ENCODE data around the gene CRIP3.

Gene CRIP3

DNA sequence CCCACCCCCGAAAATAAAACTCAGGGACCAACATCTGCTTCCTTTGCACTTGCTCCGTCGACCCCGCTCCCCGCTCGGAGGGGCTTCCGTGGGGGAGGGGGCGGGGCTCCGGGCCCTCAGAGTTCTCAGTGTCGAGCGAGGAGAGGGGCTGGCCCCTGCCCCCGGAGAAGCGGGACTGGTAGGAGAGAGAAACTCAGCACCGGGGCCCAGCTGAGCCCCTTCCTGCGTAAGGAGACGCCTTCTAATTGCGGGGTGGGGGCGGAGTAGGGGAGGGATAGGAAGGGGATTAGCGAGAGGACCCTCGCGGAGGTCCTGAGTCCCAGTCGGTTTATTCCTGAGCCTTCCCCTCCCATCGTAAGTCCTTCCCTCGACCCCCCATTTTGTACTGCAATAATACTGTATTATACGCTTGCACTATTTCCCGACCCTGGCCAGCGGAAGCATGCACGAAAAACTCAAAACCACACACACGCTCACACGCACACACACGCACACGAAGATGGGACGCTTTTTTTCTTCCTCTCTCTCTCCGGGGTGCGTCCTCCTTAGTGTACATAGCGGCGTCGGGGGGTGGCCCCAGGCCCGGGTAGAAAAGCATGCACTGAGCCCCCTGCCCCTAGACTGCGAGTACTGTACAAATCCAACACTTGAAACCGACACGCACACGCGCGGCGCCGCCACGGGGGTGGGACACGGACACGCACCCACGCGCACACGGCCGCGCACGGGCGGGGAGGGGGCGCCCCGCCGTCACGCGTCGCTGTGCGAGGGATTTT, 32.6 kb downstream of the CRIP3 start:
- H3K79me2 ChIP-seq (ENCODE audit: insufficient read depth, low read depth): no peaks in the 10 kb centered on the region
- H2AFZ ChIP-seq (ENCODE audit: low read depth): no peak overlapping the region
- H3K4me3 ChIP-seq (IDR thresholded peaks at IDR 0.05; ENCODE audit: insufficient read depth, low read depth, low read length): no peak overlapping the region
- H3K4me2 ChIP-seq: no peak overlapping the region
- H3K27me3 ChIP-seq (ENCODE audit: insufficient read depth, low read depth): no peaks in the 10 kb centered on the region
- no peak overlapping the region for H3K27ac ChIP-seq
- no peaks in the 10 kb centered on the region for H3K36me3 ChIP-seq (ENCODE audit: insufficient read depth)
- H4K20me1 ChIP-seq (ENCODE audit: insufficient read depth): no peaks in the 10 kb centered on the region
- H3K9ac ChIP-seq: no peak overlapping the region
- TF ChIP-seq, protein P1, sequence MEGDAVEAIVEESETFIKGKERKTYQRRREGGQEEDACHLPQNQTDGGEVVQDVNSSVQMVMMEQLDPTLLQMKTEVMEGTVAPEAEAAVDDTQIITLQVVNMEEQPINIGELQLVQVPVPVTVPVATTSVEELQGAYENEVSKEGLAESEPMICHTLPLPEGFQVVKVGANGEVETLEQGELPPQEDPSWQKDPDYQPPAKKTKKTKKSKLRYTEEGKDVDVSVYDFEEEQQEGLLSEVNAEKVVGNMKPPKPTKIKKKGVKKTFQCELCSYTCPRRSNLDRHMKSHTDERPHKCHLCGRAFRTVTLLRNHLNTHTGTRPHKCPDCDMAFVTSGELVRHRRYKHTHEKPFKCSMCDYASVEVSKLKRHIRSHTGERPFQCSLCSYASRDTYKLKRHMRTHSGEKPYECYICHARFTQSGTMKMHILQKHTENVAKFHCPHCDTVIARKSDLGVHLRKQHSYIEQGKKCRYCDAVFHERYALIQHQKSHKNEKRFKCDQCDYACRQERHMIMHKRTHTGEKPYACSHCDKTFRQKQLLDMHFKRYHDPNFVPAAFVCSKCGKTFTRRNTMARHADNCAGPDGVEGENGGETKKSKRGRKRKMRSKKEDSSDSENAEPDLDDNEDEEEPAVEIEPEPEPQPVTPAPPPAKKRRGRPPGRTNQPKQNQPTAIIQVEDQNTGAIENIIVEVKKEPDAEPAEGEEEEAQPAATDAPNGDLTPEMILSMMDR (conservative IDR thresholded peaks at IDR 0.05; ENCODE audit: low read depth, low read length): no peak
- H3K4me1 ChIP-seq (ENCODE audit: low read depth, poor library complexity, severe bottlenecking): no peaks in the 10 kb centered on the region

DNA sequence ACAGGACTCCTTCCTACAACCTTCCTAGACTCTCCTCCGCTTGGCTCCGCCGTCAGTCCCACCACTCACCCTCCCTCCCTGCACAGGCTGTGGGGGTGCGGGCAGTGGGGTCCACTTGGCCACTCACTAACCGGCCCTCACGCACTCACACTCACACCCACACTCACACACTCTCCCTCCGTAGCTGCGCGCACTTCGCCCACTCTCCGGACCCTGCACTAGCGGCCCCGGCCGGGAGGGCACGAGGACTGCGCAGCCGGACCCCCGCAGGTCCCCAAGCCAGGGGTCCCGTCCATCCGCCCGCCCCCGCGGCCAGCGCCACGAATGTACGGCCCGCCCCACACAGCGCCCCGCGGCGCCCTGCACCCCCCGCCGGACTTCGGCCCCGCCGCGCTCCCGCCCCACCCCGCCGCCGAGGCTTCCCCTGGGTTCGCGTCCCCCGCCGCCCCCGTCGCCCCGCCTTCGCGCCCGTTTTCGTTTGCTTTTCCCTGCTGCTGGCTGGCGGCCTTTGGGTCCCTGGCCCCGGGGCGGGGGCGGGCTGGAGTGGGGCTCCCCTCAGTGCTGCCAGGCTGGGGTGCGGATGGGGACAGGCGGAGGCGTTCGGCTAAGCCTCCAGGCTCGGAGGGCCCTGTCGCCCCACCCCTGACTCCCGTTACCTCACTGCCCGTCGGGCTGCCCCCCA, 33.6 kb downstream of the CRIP3 start:
- H3K4me2 ChIP-seq: no peak overlapping the region
- H3K9ac ChIP-seq: no peak overlapping the region

DNA sequence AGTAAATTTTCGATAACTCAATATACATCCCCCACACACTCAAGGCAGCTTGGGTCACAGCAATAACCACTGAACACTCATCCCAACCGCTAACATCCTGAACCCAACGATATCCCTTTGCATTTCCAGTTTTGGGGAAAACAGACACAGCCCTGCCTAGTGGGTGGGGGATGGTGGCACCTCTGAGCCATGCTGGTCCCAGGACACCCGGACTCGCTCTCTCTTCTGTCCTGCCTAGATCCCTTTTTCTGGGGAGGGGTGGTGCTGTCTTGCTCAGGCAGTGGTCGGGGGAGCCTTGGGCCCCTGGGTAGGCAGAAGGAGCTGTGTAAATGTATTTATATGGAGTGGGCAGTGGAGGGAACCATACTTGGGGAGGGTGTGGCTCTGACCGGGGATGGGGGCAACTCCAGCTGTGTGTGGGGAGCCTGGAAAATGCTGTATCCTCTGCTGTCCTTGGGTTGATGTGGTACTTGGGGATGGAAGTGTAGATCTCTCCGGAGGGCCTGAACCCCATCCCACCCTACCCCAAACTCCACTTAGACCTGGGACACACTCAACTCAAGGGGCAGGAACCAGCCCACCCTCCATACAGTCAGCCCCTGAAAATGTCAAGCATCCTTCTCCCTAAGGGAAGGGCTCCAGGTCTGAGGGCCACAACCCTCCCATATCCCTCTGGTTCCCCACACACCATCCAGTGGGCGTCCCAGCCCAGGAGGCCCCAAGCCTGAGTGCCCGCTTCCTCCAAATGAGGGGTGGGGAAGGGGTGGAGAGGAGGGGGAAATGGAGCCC, 34.3 kb downstream of the CRIP3 start:
- H3K27me3 ChIP-seq (ENCODE audit: insufficient read depth, low read depth): no peaks in the 10 kb centered on the region
- H3K4me1 ChIP-seq (ENCODE audit: low read depth, poor library complexity, severe bottlenecking): no peaks in the 10 kb centered on the region
- H3K27ac ChIP-seq: no peak overlapping the region
- no peaks in the 10 kb centered on the region for H3K36me3 ChIP-seq (ENCODE audit: insufficient read depth)
- no peaks in the 10 kb centered on the region for H4K20me1 ChIP-seq (ENCODE audit: insufficient read depth)
- TF ChIP-seq, protein P1 (conservative IDR thresholded peaks at IDR 0.05; ENCODE audit: low read depth, low read length): no peak
- H3K9ac ChIP-seq: no peak overlapping the region
- H3K4me2 ChIP-seq: no peak overlapping the region
- H2AFZ ChIP-seq (ENCODE audit: low read depth): no peak overlapping the region
- no peaks in the 10 kb centered on the region for H3K79me2 ChIP-seq (ENCODE audit: insufficient read depth, low read depth)
- H3K4me3 ChIP-seq (IDR thresholded peaks at IDR 0.05; ENCODE audit: insufficient read depth, low read depth, low read length): no peak overlapping the region

More for the DNA sequence above, 33.6 kb downstream of the CRIP3 start:
- Histone ChIP-seq H3K27ac (no peak overlapping the region), H3K27me3 (ENCODE audit: insufficient read depth, low read depth) (no peaks in the 10 kb centered on the region), H3K4me3 (IDR thresholded peaks at IDR 0.05; ENCODE audit: insufficient read depth, low read depth, low read length) (no peak overlapping the region), H3K79me2 (ENCODE audit: insufficient read depth, low read depth) (no peaks in the 10 kb centered on the region), H3K36me3 (ENCODE audit: insufficient read depth) (no peaks in the 10 kb centered on the region), H3K4me1 (ENCODE audit: low read depth, poor library complexity, severe bottlenecking) (no peaks in the 10 kb centered on the region), H2AFZ (ENCODE audit: low read depth) (no peak overlapping the region), H4K20me1 (ENCODE audit: insufficient read depth) (no peaks in the 10 kb centered on the region)
- TF ChIP-seq, protein P1 (conservative IDR thresholded peaks at IDR 0.05; ENCODE audit: low read depth, low read length): no peak

DNA sequence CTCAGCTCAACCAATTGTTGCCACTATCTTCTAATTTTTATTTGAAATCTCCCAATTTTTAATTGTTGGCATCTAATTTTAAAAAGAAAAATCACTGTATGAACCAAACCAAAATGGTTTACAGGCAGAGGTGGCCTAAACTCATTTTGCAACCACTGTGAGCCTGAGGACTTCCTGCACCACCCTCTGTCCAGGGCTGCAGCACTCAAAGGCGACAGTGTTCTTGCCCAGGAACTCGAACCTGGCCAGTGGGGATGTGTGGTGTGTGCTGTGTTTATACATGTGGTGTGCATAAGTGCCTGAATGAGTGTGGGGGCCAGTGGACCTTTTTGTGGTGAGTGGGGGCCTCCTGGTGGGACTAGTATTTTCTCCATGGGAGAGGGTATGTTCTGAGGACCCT, 34.9 kb downstream of the CRIP3 start:
- H3K4me2 ChIP-seq: no peak overlapping the region
- H3K4me3 ChIP-seq (IDR thresholded peaks at IDR 0.05; ENCODE audit: insufficient read depth, low read depth, low read length): no peak overlapping the region
- H3K36me3 ChIP-seq (ENCODE audit: insufficient read depth): no peaks in the 10 kb centered on the region
- no peaks in the 10 kb centered on the region for H3K79me2 ChIP-seq (ENCODE audit: insufficient read depth, low read depth)
- no peak overlapping the region for H3K27ac ChIP-seq
- H4K20me1 ChIP-seq (ENCODE audit: insufficient read depth): no peaks in the 10 kb centered on the region
- H3K9ac ChIP-seq: no peak overlapping the region
- H2AFZ ChIP-seq (ENCODE audit: low read depth): no peak overlapping the region
- H3K4me1 ChIP-seq (ENCODE audit: low read depth, poor library complexity, severe bottlenecking): no peaks in the 10 kb centered on the region
- H3K27me3 ChIP-seq (ENCODE audit: insufficient read depth, low read depth): no peaks in the 10 kb centered on the region
- TF ChIP-seq, protein P1 (conservative IDR thresholded peaks at IDR 0.05; ENCODE audit: low read depth, low read length): no peak
